ENCODE results near the gene RPL38. TPM values are rescaled to one million over a fixed set of nuclear protein-coding genes. Genes with fewer than 3 reads are reported as not detected.

RPL38 gene
- total RNA-seq, 1 experiment from 2014 or later = 1,714 TPM

GRCh38 chr17:74237321-74237720 is 33.8 kb downstream of the RPL38 start:
- no peak for DNase-seq (ENCODE audit: low read depth)
- in situ Hi-C loops (cut with HindIII; ENCODE audit: low pct_unique_long_range_greater_than_20kb, low sequenced_read_pairs) = loop anchor here (10.0 kb wide), 1 partner anchor 57 kb away; no protein-coding TSS in a partner anchor

- in situ Hi-C loops (cut with HindIII; ENCODE audit: low pct_unique_long_range_greater_than_20kb, low sequenced_read_pairs) = loop anchor here (10.0 kb wide), 1 partner anchor 56 kb away; no protein-coding TSS in a partner anchor
- no peak for DNase-seq (ENCODE audit: low read depth)
Measured at GRCh38 chr17:74239172-74239571, 35.7 kb downstream of the RPL38 start.

DNA sequence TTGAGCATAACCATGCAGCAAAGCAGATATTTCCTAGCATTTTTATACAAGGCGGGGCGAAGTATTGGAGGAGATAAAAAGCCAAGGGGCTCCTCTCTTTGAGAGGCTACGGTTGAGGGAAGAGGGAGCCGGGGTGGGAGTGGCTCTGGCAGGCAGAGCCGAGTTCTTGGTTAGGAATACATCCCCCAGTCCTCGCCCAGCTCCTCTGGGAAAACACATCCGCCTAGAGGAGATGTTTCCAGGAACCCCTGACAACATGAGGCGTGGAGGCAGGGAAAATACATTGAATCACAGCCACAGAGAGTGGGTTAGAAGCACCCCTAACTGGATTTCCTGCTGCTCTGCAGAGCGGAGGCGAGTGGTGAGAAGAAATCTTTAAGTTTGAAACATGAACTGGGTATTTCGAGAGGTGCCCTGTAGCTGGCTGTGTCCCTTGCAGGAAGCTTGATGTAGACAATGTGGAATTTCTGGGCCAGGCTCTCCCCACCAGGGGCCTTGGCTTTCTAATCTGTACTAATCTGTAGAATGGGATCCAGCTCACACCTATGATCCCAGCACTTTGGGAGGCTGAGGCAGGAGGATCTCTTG is 37.2 kb downstream of the RPL38 start:
- in situ Hi-C loops (cut with HindIII; ENCODE audit: low pct_unique_long_range_greater_than_20kb, low sequenced_read_pairs) = no loop called here

DNA sequence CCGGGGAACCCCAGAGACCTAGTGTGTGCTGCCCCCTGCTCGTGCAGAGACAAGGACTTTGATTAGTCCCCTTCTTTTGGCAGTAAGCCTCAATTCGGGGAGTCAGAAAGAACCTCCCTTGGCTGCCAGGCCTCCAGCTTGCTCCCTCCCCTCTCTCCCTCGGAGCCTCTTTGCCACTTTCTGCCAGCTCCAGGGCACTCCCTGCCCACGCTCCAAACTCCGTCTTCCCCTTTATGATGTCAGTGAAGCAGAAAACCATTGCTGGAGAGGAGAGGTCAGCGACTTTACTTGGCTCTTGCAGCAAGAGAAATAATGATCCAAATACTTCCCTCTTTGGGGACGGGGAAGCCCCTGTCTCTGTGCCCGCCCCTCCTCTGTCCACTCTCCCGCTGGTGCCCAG is 38.0 kb downstream of the RPL38 start:
- DNase-seq (ENCODE audit: low read depth) = no peak
- in situ Hi-C loops (cut with HindIII; ENCODE audit: low pct_unique_long_range_greater_than_20kb, low sequenced_read_pairs) = no loop called here

More for the DNA sequence above, 37.2 kb downstream of the RPL38 start:
- DNase-seq (ENCODE audit: low read depth) = no peak

- in situ Hi-C loops (cut with HindIII; ENCODE audit: low pct_unique_long_range_greater_than_20kb, low sequenced_read_pairs) = no loop called here
- no peak for DNase-seq (ENCODE audit: low read depth)
Measured at GRCh38 chr17:74241847-74242246, 38.4 kb downstream of the RPL38 start.

- DNase-seq (ENCODE audit: low read depth) = no peak
- in situ Hi-C loops (cut with HindIII; ENCODE audit: low pct_unique_long_range_greater_than_20kb, low sequenced_read_pairs) = no loop called here
Measured at GRCh38 chr17:74243013-74243755, 39.7 kb downstream of the RPL38 start.

DNA sequence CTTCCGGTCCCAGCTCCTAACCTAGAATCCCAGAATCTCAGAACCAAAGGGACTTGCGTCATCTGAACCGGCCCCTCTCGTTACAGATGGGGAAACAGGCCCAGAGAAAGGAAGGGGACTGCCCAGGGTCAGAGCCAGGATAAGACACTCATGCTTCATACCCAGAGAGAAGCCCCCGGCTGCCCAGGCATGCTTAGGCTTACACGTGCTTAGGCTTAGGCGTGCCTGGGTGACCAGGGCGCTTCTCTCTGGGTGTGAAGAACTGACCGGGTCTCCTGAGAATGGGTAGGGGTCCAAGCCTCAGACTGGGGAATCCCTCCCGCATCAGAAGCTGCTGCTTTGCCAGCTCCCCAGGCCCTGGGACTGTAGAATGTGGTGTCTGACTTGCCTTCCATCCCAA is 40.6 kb downstream of the RPL38 start:
- no peak for DNase-seq (ENCODE audit: low read depth)
- in situ Hi-C loops (cut with HindIII; ENCODE audit: low pct_unique_long_range_greater_than_20kb, low sequenced_read_pairs) = no loop called here

DNA sequence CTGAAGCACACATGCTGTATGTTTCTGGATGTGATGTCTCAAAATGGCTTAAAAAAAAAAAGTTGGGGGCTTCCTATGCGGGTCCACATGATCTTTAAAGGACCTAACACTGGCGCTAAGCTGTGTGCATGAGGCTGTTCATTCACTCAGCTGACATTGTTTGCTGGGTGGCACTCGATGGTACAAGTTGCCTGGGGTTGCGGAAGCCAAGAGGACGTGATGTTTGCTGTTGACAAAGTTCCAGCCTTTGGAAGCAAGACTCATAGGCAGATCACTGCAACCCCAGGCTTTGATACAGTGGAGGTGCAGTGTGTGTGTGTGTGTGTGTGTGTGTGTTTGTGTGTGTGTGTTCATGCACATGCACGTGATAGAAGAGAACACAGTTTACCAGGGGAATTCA is 41.1 kb downstream of the RPL38 start:
- in situ Hi-C loops (cut with HindIII; ENCODE audit: low pct_unique_long_range_greater_than_20kb, low sequenced_read_pairs) = no loop called here
- no peak for DNase-seq (ENCODE audit: low read depth)

GRCh38 chr17:74245145-74245831 is 41.8 kb downstream of the RPL38 start:
- in situ Hi-C loops (cut with HindIII; ENCODE audit: low pct_unique_long_range_greater_than_20kb, low sequenced_read_pairs) = no loop called here
- DNase-seq (ENCODE audit: low read depth) = no peak

GRCh38 chr17:74245871-74246270 is 42.4 kb downstream of the RPL38 start:
- DNase-seq (ENCODE audit: low read depth) = no peak
- in situ Hi-C loops (cut with HindIII; ENCODE audit: low pct_unique_long_range_greater_than_20kb, low sequenced_read_pairs) = no loop called here

DNA sequence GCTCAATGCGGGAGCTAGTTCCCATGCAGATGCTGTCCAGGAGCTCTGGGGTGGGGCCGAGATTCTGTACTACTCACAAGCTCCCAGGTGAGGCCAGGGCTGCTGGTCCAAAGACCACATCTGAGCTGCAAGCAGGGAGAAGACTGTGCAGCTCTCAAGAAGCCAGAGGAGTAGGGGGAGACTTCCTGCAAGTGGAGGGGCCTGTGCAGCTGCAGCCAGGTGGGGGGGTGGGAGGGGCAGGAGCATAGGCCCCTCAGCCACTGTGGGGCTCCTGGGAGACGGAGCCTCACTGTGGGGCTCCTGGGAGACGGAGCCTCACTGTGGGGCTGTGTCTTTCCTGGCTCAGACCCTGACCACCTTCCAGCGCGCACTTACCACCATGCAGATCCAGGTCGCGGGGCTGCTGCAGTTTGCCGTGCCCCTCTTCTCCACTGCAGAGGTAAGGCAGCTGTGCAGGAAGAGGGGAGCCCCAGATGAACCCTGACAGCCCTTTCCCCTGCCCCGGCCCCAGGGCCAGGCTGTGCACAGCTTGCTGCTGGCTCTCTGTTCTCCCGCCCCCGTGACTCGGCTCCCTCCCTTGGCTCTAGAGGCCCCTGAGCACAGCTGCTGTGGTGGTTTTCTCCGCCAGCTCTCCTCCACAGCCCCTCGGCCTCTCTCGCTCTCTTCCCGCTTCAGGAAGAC is 46.3 kb downstream of the RPL38 start:
- in situ Hi-C loops (cut with HindIII; ENCODE audit: low pct_unique_long_range_greater_than_20kb, low sequenced_read_pairs) = no loop called here
- no peak for DNase-seq (ENCODE audit: low read depth)

DNA sequence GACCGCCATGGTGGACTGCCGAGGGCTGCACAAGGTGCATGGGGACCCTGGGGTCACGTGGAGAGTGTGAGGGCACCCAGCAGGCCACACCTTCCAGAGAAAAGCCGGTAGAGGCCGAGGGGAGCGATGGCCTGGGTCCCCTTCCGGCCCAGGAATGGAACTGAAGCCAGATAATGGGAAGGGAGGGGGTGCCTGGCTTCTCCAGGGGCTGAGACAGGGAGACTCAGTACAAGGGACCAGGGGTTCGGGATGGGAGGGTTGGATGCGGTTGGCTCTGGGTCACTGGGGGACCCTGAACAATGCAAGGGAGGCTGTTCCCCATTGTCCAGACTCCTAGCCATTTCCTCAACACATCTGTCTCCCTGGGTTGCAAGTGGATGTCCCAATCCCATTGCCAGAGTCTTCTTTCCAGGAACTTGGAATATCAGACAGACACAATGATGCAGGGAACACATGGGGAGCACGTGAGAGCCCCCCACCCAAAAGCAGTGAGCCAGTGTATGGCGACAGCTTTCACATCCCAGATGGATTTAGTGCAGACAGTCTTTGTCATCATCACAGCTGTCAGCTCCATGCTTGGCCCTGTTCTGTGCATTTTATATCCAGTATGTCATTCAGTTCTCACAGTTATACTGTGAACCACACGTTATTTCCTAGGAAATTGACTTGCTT is 47.0 kb downstream of the RPL38 start:
- in situ Hi-C loops (cut with HindIII; ENCODE audit: low pct_unique_long_range_greater_than_20kb, low sequenced_read_pairs) = no loop called here
- DNase-seq (ENCODE audit: low read depth) = no peak

- in situ Hi-C loops (cut with HindIII; ENCODE audit: low pct_unique_long_range_greater_than_20kb, low sequenced_read_pairs) = no loop called here
- DNase-seq (ENCODE audit: low read depth) = no peak
Measured at GRCh38 chr17:74251051-74251450, 47.6 kb downstream of the RPL38 start.

GRCh38 chr17:74251569-74251968 is 48.1 kb downstream of the RPL38 start:
- no peak for DNase-seq (ENCODE audit: low read depth)
- in situ Hi-C loops (cut with HindIII; ENCODE audit: low pct_unique_long_range_greater_than_20kb, low sequenced_read_pairs) = no loop called here

- in situ Hi-C loops (cut with HindIII; ENCODE audit: low pct_unique_long_range_greater_than_20kb, low sequenced_read_pairs) = no loop called here
- no peak for DNase-seq (ENCODE audit: low read depth)
Measured at GRCh38 chr17:74252211-74252610, 48.7 kb downstream of the RPL38 start.

DNA sequence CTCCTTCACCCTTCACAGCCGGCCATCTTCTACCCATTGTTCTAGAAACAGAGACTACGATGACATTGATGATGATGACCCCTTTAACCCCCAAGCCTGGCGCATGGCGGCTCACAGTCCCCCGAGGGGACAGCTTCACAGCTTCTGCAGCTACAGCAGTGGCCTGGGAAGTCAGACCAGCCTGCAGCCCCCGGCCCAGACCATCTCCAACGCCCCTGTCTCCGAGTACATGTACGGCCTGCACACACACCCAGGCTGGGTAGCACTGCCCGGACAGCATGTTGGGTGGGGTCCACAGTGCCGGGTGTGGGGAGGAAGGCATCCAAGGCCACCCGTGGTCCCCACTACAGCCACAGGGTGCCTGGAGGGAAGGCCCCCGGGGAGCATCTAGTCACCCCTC is 49.6 kb downstream of the RPL38 start:
- in situ Hi-C loops (cut with HindIII; ENCODE audit: low pct_unique_long_range_greater_than_20kb, low sequenced_read_pairs) = no loop called here
- DNase-seq (ENCODE audit: low read depth) = no peak

DNA sequence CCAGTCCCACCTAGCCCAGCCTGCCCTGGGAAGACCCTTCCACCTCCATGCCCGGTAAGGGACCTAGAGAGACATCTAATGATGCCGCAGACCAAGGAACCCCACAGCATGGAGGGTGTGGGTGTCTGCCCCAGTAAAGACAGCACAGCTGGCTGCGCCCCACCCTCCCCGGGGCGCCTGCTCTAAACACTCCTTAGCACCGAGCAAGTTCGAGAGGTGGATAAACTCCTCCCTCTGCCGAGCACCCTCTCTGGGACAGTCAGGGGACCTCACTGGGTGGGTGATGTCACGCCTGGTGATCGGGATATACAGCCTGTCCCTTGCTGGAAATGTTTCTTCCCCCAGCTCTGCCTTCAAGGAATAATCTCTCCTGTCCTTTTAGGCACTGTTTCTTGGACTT is 53.8 kb downstream of the RPL38 start:
- in situ Hi-C loops (cut with HindIII; ENCODE audit: low pct_unique_long_range_greater_than_20kb, low sequenced_read_pairs) = no loop called here
- no peak for DNase-seq (ENCODE audit: low read depth)
